CD4-positive, alpha-beta T cell treated with Interleukin-1 beta for 1 hour (primary cell): ENCODE measurements around the gene WASHC2A.
"Not testable (repeated sequence)": the region's sequence is repeated elsewhere in the genome, so short reads cannot be mapped to it uniquely, and the experiment has no call there.

Experiments used
- DNase-seq, 2 donors: peaks; one replicate each; pipeline ENCODE4 v3.0.0-alpha.2; 2020 to 2022

WASHC2A gene

DNA sequence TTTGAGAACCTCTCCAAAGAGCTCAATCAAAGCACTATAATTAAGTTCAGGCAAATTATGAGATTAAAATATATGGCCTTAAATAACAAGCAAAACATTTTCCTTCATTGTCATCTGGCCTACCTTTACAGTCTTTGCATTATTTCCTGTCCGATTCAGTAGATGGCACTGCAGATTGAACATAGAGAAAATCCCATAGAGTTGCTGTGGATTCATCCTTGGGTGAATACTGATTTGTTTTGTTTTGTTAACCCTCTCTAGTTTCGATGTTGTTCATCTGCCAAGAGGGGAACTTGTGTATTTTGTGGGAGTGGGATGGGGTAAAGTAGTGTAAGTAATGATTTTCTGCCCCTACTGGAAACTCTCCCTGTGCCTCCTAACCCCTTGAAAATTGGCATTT lies 97.3 kb downstream of the WASHC2A start:
- DNase-seq = not testable (repeated sequence)

DNA sequence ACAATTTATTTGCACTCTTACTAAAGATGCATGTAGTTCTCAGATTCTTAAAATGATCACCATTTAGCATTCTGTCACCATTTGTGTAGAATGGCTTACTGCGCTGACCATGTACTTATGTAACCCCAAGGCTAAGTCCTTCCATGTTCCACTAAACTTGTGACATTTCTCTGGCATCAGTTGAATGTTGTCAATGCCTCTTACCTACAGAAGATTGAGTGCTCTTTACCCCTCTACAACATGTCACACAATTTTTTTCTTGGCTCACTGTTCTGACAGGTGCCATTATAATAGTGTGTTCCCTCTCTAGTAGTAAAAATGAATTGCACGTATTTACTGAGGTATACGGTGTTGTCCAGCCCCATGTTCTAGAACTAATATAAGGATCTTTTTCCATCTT lies 100.1 kb downstream of the WASHC2A start:
- not testable (repeated sequence) for DNase-seq

DNA sequence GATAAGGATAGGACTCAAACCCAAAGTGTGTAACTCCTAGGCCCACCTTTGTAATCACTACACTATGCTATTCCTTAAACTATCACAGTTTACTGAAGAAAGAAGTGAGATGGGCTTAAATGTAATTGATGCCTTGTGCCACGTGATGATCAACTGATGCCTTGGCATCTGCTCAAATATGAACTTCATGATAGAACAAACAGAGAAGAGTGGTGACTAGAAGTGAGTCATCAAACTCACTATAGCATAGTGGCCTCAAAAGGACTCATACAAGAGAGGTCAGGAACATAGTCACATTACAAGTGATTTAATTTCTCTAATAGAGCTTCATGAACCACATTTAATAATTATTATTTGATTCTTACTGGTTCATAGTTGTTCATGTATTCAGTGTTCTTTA lies 101.8 kb downstream of the WASHC2A start:
- not testable (repeated sequence) for DNase-seq

DNA sequence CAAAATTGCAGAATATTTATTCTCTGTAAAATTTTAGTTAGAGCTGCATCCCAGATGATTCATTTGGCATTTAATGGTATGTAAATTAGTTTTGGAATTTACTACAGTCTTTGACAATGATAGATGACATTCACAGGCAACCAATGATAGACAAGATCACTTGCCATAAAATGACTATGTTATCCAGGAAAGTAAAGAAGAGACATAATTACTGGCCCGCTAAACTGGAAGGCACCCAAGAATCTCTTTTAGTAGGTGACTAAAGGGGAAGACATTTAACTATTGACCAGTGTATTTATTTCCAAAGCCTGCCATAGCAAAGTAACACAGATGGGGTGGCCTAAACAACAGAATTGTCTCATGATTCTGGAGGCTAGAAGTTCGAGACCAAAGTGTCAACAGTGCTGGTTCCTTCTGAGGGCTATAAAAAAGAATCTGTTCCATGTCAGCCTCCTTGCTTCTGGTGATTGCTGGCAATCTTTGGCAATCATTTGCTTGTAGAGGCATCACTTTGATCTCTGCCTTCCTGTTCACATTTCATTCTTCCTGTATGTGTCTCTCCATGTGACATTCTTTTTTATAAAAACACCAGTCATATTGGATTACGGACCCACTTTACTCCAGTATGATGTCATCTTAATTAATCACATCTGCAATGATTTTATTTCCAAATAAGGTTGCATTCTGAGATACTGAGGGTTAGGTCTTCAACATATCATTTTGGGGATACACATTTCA lies 107.2 kb downstream of the WASHC2A start:
- DNase-seq = not testable (repeated sequence)
